Measurements from ENCODE around the gene MTERF4. TPM values are rescaled to one million over a fixed set of nuclear protein-coding genes. Genes with fewer than 3 reads are reported as not detected.

The MTERF4 gene
- polyA plus RNA-seq, 3 donors, result 15.5 to 37.4 (median 17.8) TPM

GRCh38 chr2:241139531-241140444, 37.7 kb upstream of the MTERF4 start:
- no peak overlapping the region for H3K4me2 ChIP-seq (replicated peaks; ENCODE audit: extremely low read depth, low read length, poor library complexity, severe bottlenecking)
- H3K36me3 Mint-ChIP-seq, result peaks cover 26 to 37% of the 10 kb centered on the region in 2 donors
- no peaks in the 10 kb centered on the region for H3K9me3 ChIP-seq (replicated peaks in 1 of 2; ENCODE audit: control insufficient read depth in 1 of 2, insufficient read depth in 1 of 2, low read length in 2 of 2)
- no peaks in the 10 kb centered on the region for H3K4me1 Mint-ChIP-seq
- H3K36me3 ChIP-seq (replicated peaks in 1 of 2; ENCODE audit: control insufficient read depth in 1 of 2, insufficient read depth in 2 of 2, low read length in 2 of 2), result peaks cover 9 to 36% of the 10 kb centered on the region in 2 donors
- no peak overlapping the region for H3K9ac ChIP-seq (ENCODE audit: insufficient read depth, low read length, poor library complexity, severe bottlenecking)
- peak overlapping the region in 1 of 7 donors; percentile 36 for H3K27ac Mint-ChIP-seq
- no peaks in the 10 kb centered on the region for H4K20me1 ChIP-seq (ENCODE audit: insufficient read depth, low read length)
- H3K9me3 Mint-ChIP-seq, result no peaks in the 10 kb centered on the region
- TF ChIP-seq CTCF (IDR thresholded peaks at IDR 0.05), result no peak
- H3K4me1 ChIP-seq (ENCODE audit: control insufficient read depth in 1 of 2, insufficient read depth in 2 of 2, low read length in 2 of 2), result no peaks in the 10 kb centered on the region
- no peak overlapping the region for H3K4me3 Mint-ChIP-seq
- WGBS (ENCODE audit: insufficient coverage), result 96% methylated on average over 21 of the region's 24 CpGs
- H3K27me3 Mint-ChIP-seq (ENCODE audit: low read depth in 3 of 3), result peaks cover 0 to 2% (median 1%) of the 10 kb centered on the region in 3 donors
- H3K79me2 ChIP-seq (ENCODE audit: insufficient read depth, low read length), result no peaks in the 10 kb centered on the region
- DNase-seq, result no peak
- no peak overlapping the region for H2AFZ ChIP-seq (ENCODE audit: insufficient read depth, low read depth, low read length, poor library complexity, severe bottlenecking)
- intact Hi-C loops (cut with micrococcal nuclease), result no loop called here
- no peak overlapping the region for H3K4me3 ChIP-seq (replicated peaks in 1 of 3; ENCODE audit: low read depth in 2 of 3, low read length in 3 of 3)
- H3K27ac ChIP-seq (ENCODE audit: low read depth in 1 of 2, low read length in 2 of 2), result no peak overlapping the region
- H3K27me3 ChIP-seq (ENCODE audit: control insufficient read depth in 2 of 2, insufficient read depth in 2 of 2, low read length in 2 of 2), result no peaks in the 10 kb centered on the region

GRCh38 chr2:241138471-241138870, 36.4 kb upstream of the MTERF4 start:
- Histone ChIP-seq H3K4me1 (ENCODE audit: control insufficient read depth in 1 of 2, insufficient read depth in 2 of 2, low read length in 2 of 2) (no peaks in the 10 kb centered on the region), H3K9me3 (replicated peaks in 1 of 2; ENCODE audit: control insufficient read depth in 1 of 2, insufficient read depth in 1 of 2, low read length in 2 of 2) (no peaks in the 10 kb centered on the region), H3K79me2 (ENCODE audit: insufficient read depth, low read length) (no peaks in the 10 kb centered on the region), H2AFZ (ENCODE audit: insufficient read depth, low read depth, low read length, poor library complexity, severe bottlenecking) (no peak overlapping the region), H3K9ac (ENCODE audit: insufficient read depth, low read length, poor library complexity, severe bottlenecking) (no peak overlapping the region), H3K4me3 (replicated peaks in 1 of 3; ENCODE audit: low read depth in 2 of 3, low read length in 3 of 3) (no peak overlapping the region), H3K27me3 (ENCODE audit: control insufficient read depth in 2 of 2, insufficient read depth in 2 of 2, low read length in 2 of 2) (no peaks in the 10 kb centered on the region), H3K4me2 (replicated peaks; ENCODE audit: extremely low read depth, low read length, poor library complexity, severe bottlenecking) (no peak overlapping the region), H3K36me3 (replicated peaks in 1 of 2; ENCODE audit: control insufficient read depth in 1 of 2, insufficient read depth in 2 of 2, low read length in 2 of 2) (peaks cover 9 to 36% of the 10 kb centered on the region in 2 donors), H3K27ac (ENCODE audit: low read depth in 1 of 2, low read length in 2 of 2) (no peak overlapping the region), H4K20me1 (ENCODE audit: insufficient read depth, low read length) (no peaks in the 10 kb centered on the region)
- Mint-ChIP-seq H3K27ac (no peak overlapping the region), H3K4me3 (no peak overlapping the region), H3K27me3 (ENCODE audit: low read depth in 3 of 3) (peaks cover 0 to 2% (median 1%) of the 10 kb centered on the region in 3 donors), H3K36me3 (peaks cover 30 to 45% of the 10 kb centered on the region in 2 donors), H3K9me3 (no peaks in the 10 kb centered on the region), H3K4me1 (no peaks in the 10 kb centered on the region)
- intact Hi-C loops (cut with micrococcal nuclease), result no loop called here
- 99% methylated on average over 15 of the region's 16 CpGs for WGBS (ENCODE audit: insufficient coverage)
- no peak for TF ChIP-seq CTCF (IDR thresholded peaks at IDR 0.05)
- no peak for DNase-seq
